SK-N-SH treated with all-trans-retinoic acid at 6 μM for 48 hours (cell line): ENCODE results near the gene FZR1.

ENCODE experiments used
- BACH2 ChIP-seq: fragments of 250-450 bp; sonication (Bioruptor Pico); IDR thresholded peaks from 2 replicates; pipeline ENCODE4 v1.9.0; 2021; ENCODE audit warnings: mild to moderate bottlenecking, borderline replicate concordance
- PATZ1 ChIP-seq: fragments of 250-450 bp; sonication (Bioruptor Pico); IDR thresholded peaks from 2 replicates; pipeline ENCODE4 v1.8.0; 2020; ENCODE audit warnings: mild to moderate bottlenecking, moderate library complexity, borderline replicate concordance
- TSHZ2 ChIP-seq: fragments of 250-450 bp; sonication (Bioruptor Pico); IDR thresholded peaks from 2 replicates; pipeline ENCODE4 v1.5.0; 2020; ENCODE audit warnings: mild to moderate bottlenecking, moderate library complexity

DNA sequence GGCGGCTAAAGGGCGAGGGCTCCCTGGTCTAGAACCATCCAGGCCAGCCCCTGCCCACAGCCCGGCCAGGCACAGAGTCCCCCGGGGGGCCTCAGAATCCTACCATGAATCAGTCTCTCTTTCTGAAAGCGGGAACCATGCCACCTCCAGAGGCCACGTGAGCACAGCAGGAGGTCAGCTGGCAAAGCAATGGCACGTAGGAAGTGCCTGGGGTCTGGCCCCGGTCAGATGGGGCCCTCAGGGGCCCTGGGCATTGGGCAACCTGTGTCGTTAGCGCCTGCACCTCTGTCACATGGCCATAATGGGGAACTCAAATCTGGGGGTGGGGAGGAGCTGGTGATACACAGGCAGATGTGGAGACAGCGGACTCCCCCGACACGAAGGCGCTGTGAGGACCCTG is 42.5 kb downstream of the FZR1 start:
- TF ChIP-seq PATZ1 (CRISPR knock-in tag) (no peak), BACH2 (CRISPR knock-in tag) (no peak), TSHZ2 (CRISPR knock-in tag) (no peak)
